WTC11 (cell line): ENCODE results near the gene WIZ. TPM values are rescaled to one million over a fixed set of nuclear protein-coding genes. Genes with fewer than 3 reads are reported as not detected.

ENCODE experiments used
- ATAC-seq: fragments of 200-7000 bp; cut with Tn5 transposase; 2 replicates; pipeline ENCODE4 v1.10.0; 2021; ENCODE audit warnings: mild to moderate bottlenecking, moderate library complexity
- CTCF ChIA-PET: fragments of 300-600 bp; sonication (Branson Sonifier 250); formaldehyde crosslinking; loops from one replicate; lab custom pipeline; 2021; ENCODE audit warnings: antibody characterized with exemption; lab: Charles Lee
- POLR2A ChIA-PET: fragments of 350-600 bp; sonication (Branson Sonifier 250); formaldehyde crosslinking; loops from one replicate; lab custom pipeline; 2021; ENCODE audit warnings: antibody characterized with exemption; lab: Charles Lee
- DNase-seq: peaks from one replicate; pipeline ENCODE4 v3.0.0; 2021; ENCODE audit warnings: low spot score
- H3K27ac Mint-ChIP-seq: 2 replicates; pipeline ENCODE4 v1.8.0; 2021; ENCODE audit warnings: mixed read lengths
- H3K27me3 Mint-ChIP-seq: 2 replicates; pipeline ENCODE4 v1.8.0; 2021; ENCODE audit warnings: low read depth, mild to moderate bottlenecking, moderate library complexity, mixed read lengths
- H3K36me3 Mint-ChIP-seq: 2 replicates; pipeline ENCODE4 v1.8.0; 2021; ENCODE audit warnings: mixed read lengths
- H3K4me1 Mint-ChIP-seq: 2 replicates; pipeline ENCODE4 v1.8.0; 2022; ENCODE audit warnings: mixed read lengths
- H3K4me3 Mint-ChIP-seq: 2 replicates; pipeline ENCODE4 v1.8.0; 2021; ENCODE audit warnings: mild to moderate bottlenecking, moderate library complexity, mixed read lengths
- H3K9me3 Mint-ChIP-seq: 2 replicates; pipeline ENCODE4 v1.8.0; 2021; ENCODE audit warnings: mixed read lengths
- AFF4 ChIP-seq: sonication (generic); formaldehyde crosslinking; IDR thresholded peaks from 2 replicates; pipeline ENCODE4 v1.8.1; 2023; ENCODE audit warnings: mild to moderate bottlenecking, missing genetic modification reagents, borderline replicate concordance
- ATF1 ChIP-seq: sonication (generic); formaldehyde crosslinking; IDR thresholded peaks from 2 replicates; pipeline ENCODE4 v1.8.1; 2023; ENCODE audit warnings: mild to moderate bottlenecking, moderate library complexity, missing genetic modification reagents
- ATF2 ChIP-seq: sonication (generic); formaldehyde crosslinking; IDR thresholded peaks from 2 replicates; pipeline ENCODE4 v1.8.1; 2022; ENCODE audit warnings: low read depth, missing genetic modification reagents, borderline replicate concordance
- ATF6 ChIP-seq: sonication (generic); formaldehyde crosslinking; IDR thresholded peaks from 2 replicates; pipeline ENCODE4 v1.8.1; 2023; ENCODE audit warnings: mild to moderate bottlenecking, missing genetic modification reagents
- CBFB ChIP-seq: sonication (generic); formaldehyde crosslinking; IDR thresholded peaks from 2 replicates; pipeline ENCODE4 v1.8.1; 2022; ENCODE audit warnings: mild to moderate bottlenecking, low read depth, missing genetic modification reagents
- CREM ChIP-seq: sonication (generic); formaldehyde crosslinking; IDR thresholded peaks from 2 replicates; pipeline ENCODE4 v1.8.1; 2022; ENCODE audit warnings: mild to moderate bottlenecking, missing genetic modification reagents, moderate library complexity
- EMX1 ChIP-seq: fragments of 250-450 bp; sonication (Bioruptor Pico); IDR thresholded peaks from 2 replicates; pipeline ENCODE4 v1.8.0; 2021; ENCODE audit warnings: mild to moderate bottlenecking
- ZNF138 ChIP-seq: sonication (generic); formaldehyde crosslinking; conservative IDR thresholded peaks from 2 replicates; pipeline ENCODE4 v1.8.1; 2022; ENCODE audit warnings: mild to moderate bottlenecking, moderate library complexity, missing genetic modification reagents
- ZNF423 ChIP-seq: fragments of 250-450 bp; sonication (Bioruptor Pico); IDR thresholded peaks from 2 replicates; pipeline ENCODE4 v2.1.2; 2022; ENCODE audit warnings: mild to moderate bottlenecking, moderate library complexity
- ZNF512 ChIP-seq: sonication (generic); formaldehyde crosslinking; IDR thresholded peaks from 2 replicates; pipeline ENCODE4 v1.8.1; 2022; ENCODE audit warnings: missing genetic modification reagents, borderline replicate concordance
- total RNA-seq: library from RNA; stranded (reverse); gene quantifications from 3 replicates; pipeline ENCODE4 v1.2.3, GENCODE V29; 2021
- TF ChIP-seq, protein P1 (sequence below): fragments of 250-450 bp; sonication (Bioruptor Pico); IDR thresholded peaks from 2 replicates; pipeline ENCODE4 v1.8.0; 2021; ENCODE audit warnings: mild to moderate bottlenecking
- TF ChIP-seq, protein P2 (sequence below): fragments of 200-600 bp; IDR thresholded peaks from 2 replicates; pipeline ENCODE4 v1.8.0; 2022; ENCODE audit warnings: antibody characterized with exemption
- TF ChIP-seq, protein P3 (sequence below): sonication (generic); formaldehyde crosslinking; IDR thresholded peaks from 2 replicates; pipeline ENCODE4 v1.8.1; 2023; ENCODE audit warnings: mild to moderate bottlenecking, missing genetic modification reagents, moderate library complexity

WIZ gene
- total RNA-seq, 1 experiment from 2014 or later, result 43.9 TPM

GRCh38 chr19:15390814-15391213 lies 58.9 kb downstream of the WIZ start (continued):
- TF ChIP-seq, protein P1, sequence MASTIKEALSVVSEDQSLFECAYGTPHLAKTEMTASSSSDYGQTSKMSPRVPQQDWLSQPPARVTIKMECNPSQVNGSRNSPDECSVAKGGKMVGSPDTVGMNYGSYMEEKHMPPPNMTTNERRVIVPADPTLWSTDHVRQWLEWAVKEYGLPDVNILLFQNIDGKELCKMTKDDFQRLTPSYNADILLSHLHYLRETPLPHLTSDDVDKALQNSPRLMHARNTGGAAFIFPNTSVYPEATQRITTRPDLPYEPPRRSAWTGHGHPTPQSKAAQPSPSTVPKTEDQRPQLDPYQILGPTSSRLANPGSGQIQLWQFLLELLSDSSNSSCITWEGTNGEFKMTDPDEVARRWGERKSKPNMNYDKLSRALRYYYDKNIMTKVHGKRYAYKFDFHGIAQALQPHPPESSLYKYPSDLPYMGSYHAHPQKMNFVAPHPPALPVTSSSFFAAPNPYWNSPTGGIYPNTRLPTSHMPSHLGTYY (CRISPR knock-in tag), result no peak
- TF ChIP-seq ATF6 (CRISPR knock-in tag), result no peak

- ATAC-seq, result no peak
- CTCF ChIA-PET, result no interaction called here
- Mint-ChIP-seq H3K4me3 (peak overlapping the region; percentile 86), H3K27me3 (no peaks in the 10 kb centered on the region), H3K27ac (peak overlapping the region; percentile 82), H3K9me3 (no peaks in the 10 kb centered on the region), H3K36me3 (peaks cover 5% of the 10 kb centered on the region; the same call in 1 of the 2 replicates), H3K4me1 (peaks cover 26% of the 10 kb centered on the region)
- POLR2A ChIA-PET, result interaction anchor here (1.6 kb wide), 1 partner anchor 37 kb away, joined by 5 read pairs; the partner anchor contains the start of gene AKAP8L
- TF ChIP-seq EMX1 (CRISPR knock-in tag), result no peak
- TF ChIP-seq, protein P2, sequence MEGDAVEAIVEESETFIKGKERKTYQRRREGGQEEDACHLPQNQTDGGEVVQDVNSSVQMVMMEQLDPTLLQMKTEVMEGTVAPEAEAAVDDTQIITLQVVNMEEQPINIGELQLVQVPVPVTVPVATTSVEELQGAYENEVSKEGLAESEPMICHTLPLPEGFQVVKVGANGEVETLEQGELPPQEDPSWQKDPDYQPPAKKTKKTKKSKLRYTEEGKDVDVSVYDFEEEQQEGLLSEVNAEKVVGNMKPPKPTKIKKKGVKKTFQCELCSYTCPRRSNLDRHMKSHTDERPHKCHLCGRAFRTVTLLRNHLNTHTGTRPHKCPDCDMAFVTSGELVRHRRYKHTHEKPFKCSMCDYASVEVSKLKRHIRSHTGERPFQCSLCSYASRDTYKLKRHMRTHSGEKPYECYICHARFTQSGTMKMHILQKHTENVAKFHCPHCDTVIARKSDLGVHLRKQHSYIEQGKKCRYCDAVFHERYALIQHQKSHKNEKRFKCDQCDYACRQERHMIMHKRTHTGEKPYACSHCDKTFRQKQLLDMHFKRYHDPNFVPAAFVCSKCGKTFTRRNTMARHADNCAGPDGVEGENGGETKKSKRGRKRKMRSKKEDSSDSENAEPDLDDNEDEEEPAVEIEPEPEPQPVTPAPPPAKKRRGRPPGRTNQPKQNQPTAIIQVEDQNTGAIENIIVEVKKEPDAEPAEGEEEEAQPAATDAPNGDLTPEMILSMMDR, result no peak
- TF ChIP-seq, protein P3, sequence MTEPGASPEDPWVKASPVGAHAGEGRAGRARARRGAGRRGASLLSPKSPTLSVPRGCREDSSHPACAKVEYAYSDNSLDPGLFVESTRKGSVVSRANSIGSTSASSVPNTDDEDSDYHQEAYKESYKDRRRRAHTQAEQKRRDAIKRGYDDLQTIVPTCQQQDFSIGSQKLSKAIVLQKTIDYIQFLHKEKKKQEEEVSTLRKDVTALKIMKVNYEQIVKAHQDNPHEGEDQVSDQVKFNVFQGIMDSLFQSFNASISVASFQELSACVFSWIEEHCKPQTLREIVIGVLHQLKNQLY (CRISPR knock-in tag), result no peak
- TF ChIP-seq AFF4 (CRISPR knock-in tag), result no peak
- no peak for TF ChIP-seq CBFB
- TF ChIP-seq ATF1 (CRISPR knock-in tag), result no peak
- TF ChIP-seq ZNF423 (CRISPR knock-in tag), result no peak
- TF ChIP-seq CREM (CRISPR knock-in tag), result no peak
- no peak for TF ChIP-seq ATF2 (CRISPR knock-in tag)
- TF ChIP-seq ZNF138 (CRISPR knock-in tag), result no peak
- TF ChIP-seq ZNF512 (CRISPR knock-in tag), result no peak
- no peak for DNase-seq
Measured at GRCh38 chr19:15381864-15382263, 67.9 kb downstream of the WIZ start.
